Tibial nerve (tissue), 4 donors: ENCODE results near the gene ANKRD34C.

ENCODE experiments used
- EP300 ChIP-seq, 2 donors: sonication (generic); formaldehyde crosslinking; IDR thresholded peaks; one replicate each; pipeline ENCODE4 v1.6.1; 2017; ENCODE audit warnings: antibody characterized with exemption in 2 of 2, mild to moderate bottlenecking in 1 of 2
- POLR2A ChIP-seq, 2 donors: fragments of 450-650 bp; IDR thresholded peaks; one replicate each; pipeline ENCODE4 v1.6.1; 2017; ENCODE audit warnings: antibody characterized with exemption in 2 of 2, mild to moderate bottlenecking in 2 of 2, moderate library complexity in 2 of 2
- TF ChIP-seq, protein P1 (sequence below), 5 experiments: fragments of 200-600 bp in 3 of 5; fragments of 450-650 bp in 2 of 5; sonication (generic) in 3 of 5; IDR thresholded peaks; one replicate each; pipeline ENCODE4 v1.5.1; 2016 to 2019; ENCODE audit warnings: antibody characterized with exemption in 5 of 5, mild to moderate bottlenecking in 3 of 5, moderate library complexity in 2 of 5

DNA sequence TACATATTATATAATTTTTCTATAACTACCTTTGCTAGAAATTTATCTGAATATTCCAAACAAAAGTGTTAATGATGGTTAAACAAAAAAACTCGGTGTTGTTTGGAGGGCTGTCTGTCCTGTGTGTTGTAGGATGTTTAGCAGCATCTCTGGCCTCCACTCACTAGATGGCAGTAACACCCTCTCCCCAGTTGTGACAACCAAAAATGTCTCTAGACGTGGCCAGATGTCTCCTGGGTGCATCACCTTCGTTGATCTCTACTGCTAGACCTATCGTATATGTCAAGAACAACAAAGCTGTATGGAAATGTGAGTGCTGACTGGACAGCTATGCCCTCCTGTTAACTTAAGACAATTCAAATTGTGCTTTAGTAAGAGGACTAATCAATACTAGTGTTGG lies 14.1 kb downstream of the ANKRD34C start:
- TF ChIP-seq, protein P1, sequence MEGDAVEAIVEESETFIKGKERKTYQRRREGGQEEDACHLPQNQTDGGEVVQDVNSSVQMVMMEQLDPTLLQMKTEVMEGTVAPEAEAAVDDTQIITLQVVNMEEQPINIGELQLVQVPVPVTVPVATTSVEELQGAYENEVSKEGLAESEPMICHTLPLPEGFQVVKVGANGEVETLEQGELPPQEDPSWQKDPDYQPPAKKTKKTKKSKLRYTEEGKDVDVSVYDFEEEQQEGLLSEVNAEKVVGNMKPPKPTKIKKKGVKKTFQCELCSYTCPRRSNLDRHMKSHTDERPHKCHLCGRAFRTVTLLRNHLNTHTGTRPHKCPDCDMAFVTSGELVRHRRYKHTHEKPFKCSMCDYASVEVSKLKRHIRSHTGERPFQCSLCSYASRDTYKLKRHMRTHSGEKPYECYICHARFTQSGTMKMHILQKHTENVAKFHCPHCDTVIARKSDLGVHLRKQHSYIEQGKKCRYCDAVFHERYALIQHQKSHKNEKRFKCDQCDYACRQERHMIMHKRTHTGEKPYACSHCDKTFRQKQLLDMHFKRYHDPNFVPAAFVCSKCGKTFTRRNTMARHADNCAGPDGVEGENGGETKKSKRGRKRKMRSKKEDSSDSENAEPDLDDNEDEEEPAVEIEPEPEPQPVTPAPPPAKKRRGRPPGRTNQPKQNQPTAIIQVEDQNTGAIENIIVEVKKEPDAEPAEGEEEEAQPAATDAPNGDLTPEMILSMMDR (IDR thresholded peaks at IDR 0.05) = no peak
- no peak for TF ChIP-seq POLR2A (IDR thresholded peaks at IDR 0.05)
- TF ChIP-seq EP300 (IDR thresholded peaks at IDR 0.05) = no peak
